ENCODE data around the gene GK2.

GK2 gene

DNA sequence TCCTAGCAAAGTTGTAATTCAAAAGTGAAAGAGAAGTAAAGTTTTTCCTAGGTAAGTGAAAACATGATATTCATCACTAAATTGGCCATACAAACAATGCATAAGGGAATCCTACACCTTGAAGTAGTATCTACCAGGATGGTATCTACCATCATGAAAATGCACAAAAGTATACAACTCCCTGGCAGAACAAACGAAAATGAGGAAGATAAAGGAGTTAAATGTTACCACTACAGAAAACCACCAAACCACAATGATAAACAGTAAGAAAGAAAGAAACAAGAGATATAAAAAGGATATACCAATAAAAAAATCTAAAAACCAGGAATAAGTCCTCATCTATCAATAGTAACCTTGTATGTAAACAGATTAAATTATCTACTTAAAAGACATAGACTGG is 26.9 kb downstream of the GK2 start:
- DNase-seq = no peak

DNA sequence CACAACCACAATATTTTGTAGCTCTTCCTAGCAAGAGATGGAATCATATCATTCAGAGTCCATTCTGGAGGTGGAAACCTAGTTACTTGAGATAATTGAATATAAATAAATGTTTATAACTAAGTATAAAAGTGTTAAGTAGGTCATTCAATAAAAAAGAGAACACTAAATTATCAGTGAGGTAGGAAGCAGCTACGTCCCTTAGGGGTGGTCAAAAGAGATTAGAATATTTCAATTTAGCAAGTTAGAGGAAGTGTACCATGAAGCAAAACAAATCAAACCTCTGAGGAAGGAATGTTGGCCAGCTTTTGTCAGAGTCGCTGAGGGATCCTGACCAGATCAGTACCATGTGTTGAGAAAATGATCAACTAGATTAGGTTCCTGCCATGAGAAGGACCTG is 38.0 kb downstream of the GK2 start:
- DNase-seq = no peak

DNA sequence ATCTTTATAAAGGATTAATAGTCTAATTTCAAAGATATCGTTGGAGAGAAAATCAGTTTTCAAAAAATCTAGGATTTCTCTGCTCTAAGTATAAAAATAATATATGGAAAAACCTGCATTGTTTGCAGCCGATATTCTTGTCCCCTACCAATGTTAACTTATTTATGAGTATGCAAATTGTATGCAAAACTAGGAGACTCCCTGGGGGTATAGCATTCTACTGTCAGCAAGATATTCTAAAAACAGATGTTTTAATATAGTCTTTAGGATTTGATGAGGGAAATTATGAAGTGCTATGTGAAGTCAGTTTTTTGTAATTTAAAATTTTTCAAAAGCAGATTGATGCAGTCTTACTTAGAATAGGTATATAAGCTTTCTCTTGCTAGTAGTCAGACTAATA is 40.9 kb downstream of the GK2 start:
- no peak for DNase-seq

DNA sequence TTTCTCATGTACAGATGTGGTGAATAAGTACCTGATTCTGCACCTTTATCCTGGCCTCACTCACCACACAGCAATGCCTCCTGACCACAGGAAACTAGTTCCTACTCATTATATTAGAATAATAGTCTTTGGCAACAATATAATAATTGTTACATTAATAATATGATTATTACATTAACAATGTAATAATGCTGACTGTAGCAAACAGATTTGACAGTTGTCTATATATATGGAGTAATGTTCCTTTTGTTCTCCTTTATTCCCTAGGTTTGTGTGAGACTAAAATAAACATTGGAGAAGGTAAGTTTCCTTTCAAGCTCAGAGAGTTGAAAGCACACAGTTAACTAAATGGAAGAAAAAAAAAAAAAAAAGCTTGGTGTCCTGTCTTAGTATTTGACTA is 41.6 kb downstream of the GK2 start:
- no peak for DNase-seq

DNA sequence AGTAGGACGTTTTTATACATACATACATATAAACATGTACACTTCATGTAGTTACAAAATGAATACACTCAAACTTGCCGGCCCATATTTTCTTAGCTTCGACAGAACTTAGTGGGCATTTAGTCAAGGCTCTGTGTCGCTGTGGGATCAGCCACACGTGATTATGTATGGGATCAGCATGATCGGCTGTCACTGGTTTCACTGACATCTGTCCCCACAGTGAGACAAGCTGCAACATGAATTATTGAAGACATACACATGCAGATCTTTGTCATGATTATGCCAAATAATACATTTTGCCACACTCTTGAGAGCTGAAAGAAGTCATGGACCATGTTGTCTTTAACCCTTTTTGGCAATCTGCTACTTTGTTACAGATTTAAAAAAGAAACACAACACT is 44.0 kb downstream of the GK2 start:
- DNase-seq = no peak

DNA sequence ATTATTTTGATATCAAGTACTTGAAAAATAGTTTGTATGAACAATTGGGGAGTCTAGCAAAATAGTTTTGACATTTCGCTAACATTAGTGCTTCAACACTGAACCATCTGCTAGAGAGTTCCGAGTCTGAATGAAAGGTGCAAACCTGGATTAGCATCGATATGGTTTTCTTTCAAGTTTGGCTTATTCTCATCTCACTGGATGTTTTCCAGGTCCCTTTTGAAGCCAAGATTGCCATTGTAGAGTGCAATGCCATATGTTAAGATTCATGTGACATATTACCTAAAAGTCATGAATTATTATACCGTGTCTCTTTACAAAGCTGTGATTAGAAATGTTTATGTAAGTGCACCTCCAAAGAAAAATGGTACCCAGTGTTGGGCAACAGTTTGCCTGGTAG is 45.4 kb downstream of the GK2 start:
- no peak for DNase-seq

DNA sequence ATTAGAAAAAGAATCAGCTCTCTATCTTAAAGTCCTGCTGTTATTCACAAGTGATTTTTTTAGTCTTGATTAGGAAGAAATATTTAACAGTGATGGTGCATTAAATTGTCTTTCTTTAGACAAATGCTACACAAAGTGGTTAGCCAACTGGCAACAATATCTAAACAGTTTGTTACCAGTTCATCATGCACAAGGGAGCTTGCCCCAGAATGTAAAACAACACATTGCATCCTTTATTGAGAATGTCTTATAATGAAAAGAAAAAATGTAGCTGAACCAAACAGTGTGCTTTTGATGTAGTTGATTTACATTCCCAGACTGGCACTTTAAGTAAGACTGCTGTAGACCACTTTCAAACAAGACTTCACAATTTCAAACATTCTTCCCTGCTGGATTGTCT is 48.0 kb downstream of the GK2 start:
- no peak for DNase-seq

DNA sequence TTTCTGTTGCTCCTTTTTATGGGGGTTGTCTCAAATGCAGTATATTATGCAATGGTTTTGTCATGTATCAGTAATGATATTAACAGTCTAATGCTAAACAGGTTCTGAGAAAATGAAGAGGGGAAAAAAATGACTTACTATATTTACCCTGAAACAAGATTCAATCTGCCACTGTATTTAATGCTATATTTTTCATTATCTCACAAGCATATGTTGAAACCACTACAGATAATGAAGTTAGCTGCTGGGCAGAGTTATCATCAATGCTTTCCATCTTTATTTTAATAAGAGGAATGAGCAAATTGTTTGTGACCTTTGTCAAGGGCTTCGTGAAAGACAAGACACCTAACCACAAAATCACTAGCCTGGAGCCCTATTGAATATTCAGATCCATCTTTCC is 49.6 kb downstream of the GK2 start:
- no peak for DNase-seq

DNA sequence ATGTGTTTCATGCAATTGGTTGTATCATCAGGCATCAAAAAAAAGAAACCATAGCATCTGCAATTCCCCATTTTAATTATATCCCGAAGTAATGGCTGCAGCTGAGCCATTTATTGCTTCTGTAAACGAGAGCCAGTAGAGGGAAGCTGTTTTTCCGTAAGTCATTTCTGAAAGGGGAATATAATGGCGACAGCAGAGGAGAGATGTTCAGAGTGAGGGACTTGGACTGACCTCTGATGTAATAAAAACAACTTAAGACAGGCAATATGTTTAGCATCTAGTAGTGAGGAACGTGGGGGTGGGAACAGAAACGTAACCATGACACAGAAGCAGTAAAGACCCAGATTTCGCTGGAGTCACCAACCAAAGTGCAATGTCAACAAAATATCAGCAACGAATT is 50.7 kb downstream of the GK2 start:
- no peak for DNase-seq
